SK-N-SH (cell line): ENCODE measurements around the gene CCT8L2. TPM values are rescaled to one million over a fixed set of nuclear protein-coding genes. Genes with fewer than 3 reads are reported as not detected.

Experiments used
- CTCF ChIA-PET: fragments of 300-600, 350-600 bp; formaldehyde crosslinking; extraction: SDS; loops from one replicate; lab custom pipeline; 2021; lab: Yijun Ruan, JAX
- POLR2A ChIA-PET: fragments of 350-600 bp; sonication (Branson Sonifier 250); formaldehyde crosslinking; extraction: SDS; loops from one replicate; lab custom pipeline; 2020; ENCODE audit warnings: antibody characterized with exemption, inconsistent platforms; lab: Yijun Ruan, JAX
- DNase-seq: peaks from one replicate; pipeline ENCODE4 v3.0.0; 2012
- H2AFZ ChIP-seq: fragments of 200-600 bp; sonication (generic); 2 replicates; pipeline ENCODE4 v1.8.1; 2016; ENCODE audit warnings: antibody characterized with exemption, mild to moderate bottlenecking, low read depth
- H3F3A ChIP-seq: fragments of 200-600 bp; sonication (generic); replicated peaks from 2 replicates; pipeline ENCODE3; 2016; ENCODE audit warnings: antibody characterized with exemption, mild to moderate bottlenecking; ENCODE audit not compliant: insufficient read depth
- H3K27ac ChIP-seq, 2 experiments: fragments of 200-500 bp in 1 of 2; fragments of 200-600 bp in 1 of 2; sonication (Bioruptor generic) in 1 of 2; sonication (generic), shearing (Covaris generic) in 1 of 2; 2 replicates each; pipeline versions ENCODE4 v1.5.1 to v1.6.1; 2014 to 2016; ENCODE audit warnings: low read depth in 2 of 2, inconsistent platforms in 1 of 2, low read length in 1 of 2, mild to moderate bottlenecking in 1 of 2, mixed read lengths in 1 of 2
- H3K27me3 ChIP-seq: fragments of 200-600 bp; sonication (generic), shearing (Covaris generic); 2 replicates; pipeline ENCODE4 v1.6.1; 2016; ENCODE audit warnings: mixed run types; ENCODE audit not compliant: insufficient read depth
- H3K36me3 ChIP-seq, 2 experiments: fragments of 200-500 bp in 1 of 2; fragments of 200-600 bp in 1 of 2; sonication (Bioruptor generic) in 1 of 2; sonication (generic) in 1 of 2; replicated peaks in 1 of 2; 2 replicates each; pipeline versions ENCODE3 to v1.5.1; 2014 to 2016; ENCODE audit warnings: low read length in 1 of 2, mild to moderate bottlenecking in 1 of 2; ENCODE audit not compliant: insufficient read depth in 2 of 2, control insufficient read depth in 1 of 2
- H3K4me1 ChIP-seq, 2 experiments: fragments of 200-500 bp in 1 of 2; fragments of 200-600 bp in 1 of 2; sonication (Bioruptor generic) in 1 of 2; sonication (generic), shearing (Covaris generic) in 1 of 2; 2 replicates each; pipeline versions ENCODE4 v1.5.1 to v1.6.1; 2014 to 2016; ENCODE audit warnings: low read depth in 1 of 2, low read length in 1 of 2, mixed run types in 1 of 2; ENCODE audit not compliant: insufficient read depth in 2 of 2, control insufficient read depth in 1 of 2
- H3K4me2 ChIP-seq: fragments of 200-600 bp; sonication (generic), shearing (Covaris generic); 2 replicates; pipeline ENCODE4 v1.6.1; 2017; ENCODE audit warnings: mixed run types
- H3K4me3 ChIP-seq, 2 experiments: fragments of 200-500 bp in 1 of 2; fragments of 200-600 bp in 1 of 2; sonication (Bioruptor generic) in 1 of 2; sonication (generic), shearing (Covaris generic) in 1 of 2; 2 replicates each; pipeline versions ENCODE4 v1.5.1 to v1.8.1; 2014 to 2016; ENCODE audit warnings: low read depth in 2 of 2, inconsistent platforms in 1 of 2, low read length in 1 of 2, mild to moderate bottlenecking in 1 of 2, mixed read lengths in 1 of 2, moderate library complexity in 1 of 2
- H3K79me2 ChIP-seq: fragments of 200-600 bp; sonication (generic); 2 replicates; pipeline ENCODE4 v1.8.1; 2017; ENCODE audit warnings: mild to moderate bottlenecking; ENCODE audit not compliant: insufficient read depth
- H3K9ac ChIP-seq: fragments of 200-600 bp; sonication (generic); 2 replicates; pipeline ENCODE4 v1.6.1; 2017; ENCODE audit warnings: mixed run types
- H3K9me2 ChIP-seq: fragments of 200-600 bp; sonication (generic); 2 replicates; pipeline ENCODE4 v1.6.1; 2017; ENCODE audit warnings: mixed run types
- H3K9me3 ChIP-seq: fragments of 200-600 bp; sonication (generic); 2 replicates; pipeline ENCODE4 v1.6.1; 2017; ENCODE audit warnings: mixed run types, mild to moderate bottlenecking, moderate library complexity
- H4K20me1 ChIP-seq: fragments of 200-600 bp; sonication (generic); 2 replicates; pipeline ENCODE4 v1.6.1; 2017; ENCODE audit warnings: mild to moderate bottlenecking, mixed run types; ENCODE audit not compliant: insufficient read depth
- EP300 ChIP-seq, 2 experiments: IDR thresholded peaks; 2 replicates each; pipeline versions ENCODE4 v1.4.0 to v1.6.1; 2012; ENCODE audit warnings: borderline replicate concordance in 1 of 2, low read depth in 1 of 2, low read length in 1 of 2
- FOSL2 ChIP-seq: IDR thresholded peaks from 2 replicates; pipeline ENCODE4 v1.4.0; 2012; ENCODE audit warnings: low read depth, mild to moderate bottlenecking, moderate library complexity, borderline replicate concordance
- FOXJ3 ChIP-seq: sonication (generic); formaldehyde crosslinking; IDR thresholded peaks from 2 replicates; pipeline ENCODE4 v1.5.1; 2020; ENCODE audit warnings: mild to moderate bottlenecking, missing genetic modification reagents
- FOXM1 ChIP-seq: IDR thresholded peaks from 2 replicates; pipeline ENCODE4 v1.4.0; 2012; ENCODE audit warnings: low read depth, mild to moderate bottlenecking
- GABPA ChIP-seq: IDR thresholded peaks from 2 replicates; pipeline ENCODE4 v1.4.0; 2012; ENCODE audit warnings: low read depth, mild to moderate bottlenecking
- GATA2 ChIP-seq: sonication (generic); formaldehyde crosslinking; IDR thresholded peaks from 2 replicates; pipeline ENCODE4 v1.5.0; 2020; ENCODE audit warnings: mild to moderate bottlenecking, missing genetic modification reagents
- IRF3 ChIP-seq: fragments of 150-350 bp; IDR thresholded peaks from 2 replicates; pipeline ENCODE4 v1.6.1; 2016; ENCODE audit warnings: mild to moderate bottlenecking, low read depth, low read length
- MXI1 ChIP-seq: IDR thresholded peaks from 2 replicates; pipeline ENCODE4 v1.6.1; 2012; ENCODE audit warnings: mild to moderate bottlenecking, low read depth, low read length, improper control_type of control experiment
- NFIC ChIP-seq: IDR thresholded peaks from 2 replicates; pipeline ENCODE4 v1.4.0; 2012; ENCODE audit warnings: borderline replicate concordance
- PBX3 ChIP-seq: IDR thresholded peaks from 2 replicates; pipeline ENCODE4; 2012
- POLR2AphosphoS5 ChIP-seq: IDR thresholded peaks from 2 replicates; pipeline ENCODE4 v1.6.1; 2012; ENCODE audit warnings: low read depth, low read length
- REST ChIP-seq: IDR thresholded peaks from 2 replicates; pipeline ENCODE4 v1.6.1; 2012; ENCODE audit warnings: mild to moderate bottlenecking, low read depth, low read length, moderate library complexity
- RXRA ChIP-seq: IDR thresholded peaks from 2 replicates; pipeline ENCODE4 v1.4.0; 2012; ENCODE audit warnings: low read depth, mild to moderate bottlenecking, borderline replicate concordance
- SIN3A ChIP-seq: IDR thresholded peaks from 2 replicates; pipeline ENCODE4 v1.6.1; 2012; ENCODE audit warnings: low read depth, mild to moderate bottlenecking, low read length, moderate library complexity, borderline replicate concordance
- TCF12 ChIP-seq: IDR thresholded peaks from 2 replicates; pipeline ENCODE4 v1.4.0; 2012
- USF1 ChIP-seq: IDR thresholded peaks from 2 replicates; pipeline ENCODE4 v1.4.0; 2012; ENCODE audit warnings: low read depth, borderline replicate concordance
- USF2 ChIP-seq: fragments of 150-350 bp; IDR thresholded peaks from 2 replicates; pipeline ENCODE4 v1.6.1; 2017; ENCODE audit warnings: antibody characterized with exemption, low read length, low read depth, borderline replicate concordance
- YY1 ChIP-seq: IDR thresholded peaks from 2 replicates; pipeline ENCODE4 v1.4.0; 2012; ENCODE audit warnings: low read depth, mild to moderate bottlenecking
- ZBTB33 ChIP-seq: IDR thresholded peaks from 2 replicates; pipeline ENCODE4 v1.4.0; 2012; ENCODE audit warnings: low read depth, borderline replicate concordance
- WGBS: methylation state at CpG from one replicate; pipeline ENCODE4 v1.1.6; 2017; ENCODE audit warnings: low lambda C conversion rate; 5-methylcytosine and 5-hydroxymethylcytosine counted together
- polyA plus RNA-seq, 3 experiments: library from polyadenylated mRNA; depleted of rRNA; stranded (reverse); fragments of >200 nt; gene quantifications; 2 replicates each; pipeline ENCODE4 v1.2.3, GENCODE V29; 2012

Gene CCT8L2
- polyA plus RNA-seq, 1 of the 3 experiments (the other 2 are of a cell fraction): not detected

GRCh38 chr22:16601437-16602223 lies 9.0 kb upstream of the CCT8L2 start:
- Histone ChIP-seq H3K27me3 (peaks cover 15% of the 10 kb centered on the region), H3K4me1 (no peaks in the 10 kb centered on the region), H3K9ac (no peak overlapping the region), H3K4me2 (no peak overlapping the region), H3K27ac (no peak overlapping the region), H3K9me2 (no peaks in the 10 kb centered on the region), H3F3A (no peaks in the 10 kb centered on the region), H3K79me2 (no peaks in the 10 kb centered on the region), H3K4me3 (no peak overlapping the region), H3K36me3 (no peaks in the 10 kb centered on the region), H4K20me1 (no peaks in the 10 kb centered on the region), H3K9me3 (no peaks in the 10 kb centered on the region), H2AFZ (no peak overlapping the region)
- ChIA-PET CTCF (no interaction called here), POLR2A (no interaction called here)
- WGBS: no CpG with 5 or more reads among the region's 100 CpGs
- no peak for DNase-seq
- TF ChIP-seq PBX3 (no peak), USF1 (no peak), FOXM1 (no peak), GABPA (no peak), YY1 (no peak), IRF3 (no peak), TCF12 (no peak), EP300 (IDR thresholded peaks at IDR 0.05; ENCODE audit: borderline replicate concordance in 1 of 2, low read depth in 1 of 2, low read length in 1 of 2) (no peak), SIN3A (no peak), RXRA (no peak), NFIC (no peak), ZBTB33 (no peak), POLR2AphosphoS5 (no peak), MXI1 (no peak), FOSL2 (no peak), GATA2 (CRISPR knock-in tag) (no peak), FOXJ3 (CRISPR knock-in tag) (no peak), USF2 (no peak), REST (no peak)
